Activated CD8-positive, alpha-beta T cell treated with anti-CD3 and anti-CD28 coated beads, Interleukin-2, amount 10 ng/mL, durations not matched to agents 7 days and 5 days (primary cell): ENCODE measurements around the gene SLC7A9. TPM values are rescaled to one million over a fixed set of nuclear protein-coding genes. Genes with fewer than 3 reads are reported as not detected.
"Not testable (repeated sequence)": the region's sequence is repeated elsewhere in the genome, so short reads cannot be mapped to it uniquely, and the experiment has no call there.

ENCODE experiments used
- ATAC-seq: fragments of 150-1000 bp; cut with Tn5 transposase; one replicate; pipeline ENCODE4 v1.10.0; 2021; ENCODE audit warnings: moderate library complexity
- CTCF ChIA-PET: fragments of 350-600 bp; sonication (Branson Sonifier 250); formaldehyde crosslinking; loops from one replicate; lab custom pipeline; 2021; ENCODE audit warnings: antibody characterized with exemption; lab: Charles Lee
- POLR2A ChIA-PET: fragments of 350-600 bp; sonication (Branson Sonifier 250); formaldehyde crosslinking; loops from one replicate; lab custom pipeline; 2021; ENCODE audit warnings: antibody characterized with exemption; lab: Charles Lee
- DNase-seq: peaks from one replicate; pipeline ENCODE4 v3.0.0-alpha.2; 2020
- H3K27ac Mint-ChIP-seq: one replicate; pipeline ENCODE4 v1.8.0; 2021; ENCODE audit warnings: mild to moderate bottlenecking, mixed read lengths
- H3K27me3 Mint-ChIP-seq: one replicate; pipeline ENCODE4 v1.8.0; 2021; ENCODE audit warnings: low read depth, mixed read lengths
- H3K36me3 Mint-ChIP-seq: one replicate; pipeline ENCODE4 v1.8.0; 2021; ENCODE audit warnings: low read depth, mixed read lengths
- H3K4me1 Mint-ChIP-seq: one replicate; pipeline ENCODE4 v1.8.0; 2021; ENCODE audit warnings: low read depth, mixed read lengths
- H3K4me3 Mint-ChIP-seq: one replicate; pipeline ENCODE4 v1.8.0; 2021; ENCODE audit warnings: mild to moderate bottlenecking, mixed read lengths
- H3K9me3 Mint-ChIP-seq: one replicate; pipeline ENCODE4 v1.8.0; 2022; ENCODE audit warnings: mixed read lengths; ENCODE audit not compliant: insufficient read depth
- total RNA-seq, 2 experiments: library from RNA; stranded (reverse); gene quantifications; one replicate each; pipeline ENCODE4 v1.2.3, GENCODE V29; 2021

The SLC7A9 gene
- total RNA-seq, 2 experiments from 2014 or later: 0.10 to 0.58 TPM

GRCh38 chr19:32901504-32902161 lies 32.1 kb upstream of the SLC7A9 start:
- peaks cover 16% of the 10 kb centered on the region for H3K36me3 Mint-ChIP-seq
- POLR2A ChIA-PET: interaction anchor here (0.7 kb wide), 1 partner anchor 887 kb away, joined by 4 read pairs; no protein-coding TSS in a partner anchor
- CTCF ChIA-PET: no interaction called here
- ATAC-seq (no peak), DNase-seq (no peak)
- no peaks in the 10 kb centered on the region for H3K4me1 Mint-ChIP-seq
- no peaks in the 10 kb centered on the region for H3K9me3 Mint-ChIP-seq
- no peak overlapping the region for H3K4me3 Mint-ChIP-seq
- H3K27ac Mint-ChIP-seq: no peak overlapping the region
- H3K27me3 Mint-ChIP-seq: no peaks in the 10 kb centered on the region

- Mint-ChIP-seq H3K36me3 (peaks cover 28% of the 10 kb centered on the region), H3K27ac (no peak overlapping the region), H3K4me3 (no peak overlapping the region), H3K27me3 (no peaks in the 10 kb centered on the region), H3K4me1 (peaks cover 4% of the 10 kb centered on the region), H3K9me3 (peaks cover 17% of the 10 kb centered on the region)
- DNase-seq: no peak
- POLR2A ChIA-PET: no interaction called here
- no peak for ATAC-seq
- CTCF ChIA-PET: no interaction called here
These were observed 27.1 kb upstream of the SLC7A9 start for GRCh38 chr19:32896516-32897214.

DNA sequence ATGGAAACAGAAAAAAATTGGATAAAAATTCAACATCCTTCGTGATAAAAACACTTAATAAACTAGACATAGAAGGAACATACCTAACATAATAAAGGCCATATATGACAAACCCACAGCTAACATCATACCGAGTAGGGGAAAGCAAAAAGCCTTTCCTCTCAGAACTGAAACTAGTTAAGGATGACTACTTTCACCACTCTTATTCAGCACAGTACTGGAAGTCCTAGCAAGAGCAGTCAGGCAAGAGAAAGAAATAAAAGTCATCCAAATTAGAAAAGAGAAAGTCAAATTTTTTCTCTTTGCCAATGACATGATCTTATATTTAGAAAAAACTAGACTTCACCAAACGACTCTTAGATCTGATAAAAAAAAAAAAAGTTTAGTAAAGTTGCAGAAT lies 25.8 kb upstream of the SLC7A9 start:
- CTCF ChIA-PET: no interaction called here
- H3K4me1 Mint-ChIP-seq: peaks cover 4% of the 10 kb centered on the region

DNA sequence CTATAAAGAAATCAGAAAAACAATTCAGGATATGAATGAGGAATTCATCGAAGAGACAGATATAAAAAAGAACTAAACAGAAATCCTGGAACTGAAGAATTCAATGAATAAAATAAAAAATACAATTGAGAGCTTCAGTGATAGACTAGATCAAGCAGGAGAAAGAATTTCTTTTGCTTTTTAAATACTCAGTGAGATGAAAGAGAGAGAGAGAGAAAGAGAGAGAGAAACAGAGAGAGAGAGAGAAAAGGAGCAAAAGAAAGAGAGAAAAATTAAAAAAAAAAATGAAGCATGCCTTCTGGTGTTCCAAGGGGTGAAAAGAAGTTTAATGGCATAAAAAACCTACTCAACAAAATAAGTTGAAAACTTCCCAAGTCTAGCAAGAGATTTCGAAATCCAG lies 22.0 kb upstream of the SLC7A9 start:
- Mint-ChIP-seq H3K9me3 (peaks cover 23% of the 10 kb centered on the region), H3K4me1 (peaks cover 4% of the 10 kb centered on the region), H3K4me3 (no peak overlapping the region), H3K36me3 (peaks cover 23% of the 10 kb centered on the region), H3K27ac (no peak overlapping the region), H3K27me3 (no peaks in the 10 kb centered on the region)
- POLR2A ChIA-PET: no interaction called here
- ATAC-seq (no peak), DNase-seq (no peak)
- CTCF ChIA-PET: no interaction called here

More for the DNA sequence above, 25.8 kb upstream of the SLC7A9 start:
- Mint-ChIP-seq H3K36me3 (peaks cover 32% of the 10 kb centered on the region), H3K9me3 (peaks cover 23% of the 10 kb centered on the region), H3K4me3 (no peak overlapping the region), H3K27ac (no peak overlapping the region), H3K27me3 (no peaks in the 10 kb centered on the region)
- DNase-seq (no peak), ATAC-seq (no peak)
- POLR2A ChIA-PET: no interaction called here

GRCh38 chr19:32890841-32891240 lies 21.3 kb upstream of the SLC7A9 start:
- Mint-ChIP-seq H3K4me3 (no peak overlapping the region), H3K36me3 (peaks cover 23% of the 10 kb centered on the region), H3K9me3 (peaks cover 23% of the 10 kb centered on the region), H3K4me1 (peaks cover 4% of the 10 kb centered on the region), H3K27me3 (no peaks in the 10 kb centered on the region), H3K27ac (no peak overlapping the region)
- CTCF ChIA-PET: no interaction called here
- DNase-seq (no peak), ATAC-seq (no peak)
- POLR2A ChIA-PET: no interaction called here

DNA sequence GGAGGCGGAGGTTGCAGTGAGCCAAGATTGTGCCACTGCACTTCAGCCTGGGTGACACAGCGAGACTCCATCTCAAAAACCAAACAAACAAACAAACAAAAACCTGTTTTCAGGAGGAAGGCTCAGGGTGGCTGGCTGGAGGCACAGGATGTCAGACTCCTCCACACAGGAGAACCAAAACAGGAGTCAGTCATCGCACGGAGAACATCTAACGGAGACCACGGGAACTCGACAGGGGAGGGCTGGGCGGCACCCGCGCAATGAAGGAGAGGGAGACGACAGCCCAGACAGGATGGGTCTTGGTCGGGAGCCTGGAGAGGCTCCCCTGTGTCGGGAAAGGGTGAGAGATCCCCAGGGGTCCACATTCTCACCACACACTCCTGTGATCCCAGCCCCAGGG lies 20.8 kb upstream of the SLC7A9 start:
- Mint-ChIP-seq H3K27me3 (no peaks in the 10 kb centered on the region), H3K27ac (no peak overlapping the region), H3K9me3 (peaks cover 23% of the 10 kb centered on the region), H3K4me1 (peaks cover 3% of the 10 kb centered on the region), H3K36me3 (peaks cover 22% of the 10 kb centered on the region), H3K4me3 (no peak overlapping the region)
- ATAC-seq (no peak), DNase-seq (no peak)
- CTCF ChIA-PET: no interaction called here
- POLR2A ChIA-PET: no interaction called here

GRCh38 chr19:32889137-32889934 lies 19.8 kb upstream of the SLC7A9 start:
- ATAC-seq (no peak), DNase-seq (no peak)
- Mint-ChIP-seq H3K9me3 (peaks cover 23% of the 10 kb centered on the region), H3K4me3 (no peak overlapping the region), H3K4me1 (no peaks in the 10 kb centered on the region), H3K36me3 (peaks cover 21% of the 10 kb centered on the region), H3K27me3 (no peaks in the 10 kb centered on the region), H3K27ac (no peak overlapping the region)
- ChIA-PET CTCF (no interaction called here), POLR2A (no interaction called here)

DNA sequence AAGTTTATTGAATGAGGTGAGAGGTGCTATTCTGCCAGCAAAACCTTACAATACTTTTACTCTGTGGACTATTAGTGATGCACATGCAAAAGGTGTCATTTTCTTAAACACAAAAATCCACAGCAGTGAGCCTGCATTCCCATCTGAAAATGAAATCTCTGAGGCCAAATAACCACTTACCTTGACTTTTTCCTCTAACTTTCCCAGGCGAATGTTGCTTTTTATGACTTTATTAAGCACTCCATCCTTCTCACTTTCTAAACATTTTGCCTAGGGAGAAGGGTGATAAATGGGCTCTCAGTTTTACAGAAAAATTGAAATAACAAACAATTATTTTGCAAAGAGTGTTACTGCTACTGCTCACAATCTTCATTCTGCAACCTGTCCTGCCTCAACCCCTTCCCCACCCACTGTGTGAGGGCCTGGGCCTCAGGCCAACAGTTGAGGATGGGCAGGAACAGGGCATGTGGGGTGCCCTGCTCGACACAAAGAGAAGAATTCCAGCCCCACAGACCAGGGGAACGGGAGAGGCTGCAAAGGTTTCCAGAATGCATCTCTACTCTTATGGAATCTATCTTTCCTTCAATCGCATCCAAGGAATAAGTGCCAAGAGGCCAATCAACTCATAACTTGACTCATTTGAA lies 18.1 kb upstream of the SLC7A9 start:
- no peak overlapping the region for H3K27ac Mint-ChIP-seq
- no peak for DNase-seq
- no peaks in the 10 kb centered on the region for H3K27me3 Mint-ChIP-seq
- no peak for ATAC-seq
- ChIA-PET POLR2A (no interaction called here), CTCF (no interaction called here)
- no peak overlapping the region for H3K4me3 Mint-ChIP-seq
- no peaks in the 10 kb centered on the region for H3K4me1 Mint-ChIP-seq
- H3K9me3 Mint-ChIP-seq: peaks cover 15% of the 10 kb centered on the region
- H3K36me3 Mint-ChIP-seq: peaks cover 14% of the 10 kb centered on the region

- H3K27ac Mint-ChIP-seq: no peak overlapping the region
- H3K4me3 Mint-ChIP-seq: no peak overlapping the region
- H3K27me3 Mint-ChIP-seq: no peaks in the 10 kb centered on the region
- ChIA-PET CTCF (no interaction called here), POLR2A (no interaction called here)
- H3K4me1 Mint-ChIP-seq: no peaks in the 10 kb centered on the region
- peaks cover 4% of the 10 kb centered on the region for H3K36me3 Mint-ChIP-seq
- peaks cover 2% of the 10 kb centered on the region for H3K9me3 Mint-ChIP-seq
- ATAC-seq (no peak), DNase-seq (no peak)
These were observed 16.7 kb upstream of the SLC7A9 start for GRCh38 chr19:32886241-32886640.

GRCh38 chr19:32885255-32885654 lies 15.7 kb upstream of the SLC7A9 start:
- DNase-seq, H3K27me3 Mint-ChIP-seq, ATAC-seq, POLR2A ChIA-PET, H3K4me3 Mint-ChIP-seq, CTCF ChIA-PET, H3K4me1 Mint-ChIP-seq, H3K9me3 Mint-ChIP-seq, H3K36me3 Mint-ChIP-seq, H3K27ac Mint-ChIP-seq: not testable (repeated sequence)

DNA sequence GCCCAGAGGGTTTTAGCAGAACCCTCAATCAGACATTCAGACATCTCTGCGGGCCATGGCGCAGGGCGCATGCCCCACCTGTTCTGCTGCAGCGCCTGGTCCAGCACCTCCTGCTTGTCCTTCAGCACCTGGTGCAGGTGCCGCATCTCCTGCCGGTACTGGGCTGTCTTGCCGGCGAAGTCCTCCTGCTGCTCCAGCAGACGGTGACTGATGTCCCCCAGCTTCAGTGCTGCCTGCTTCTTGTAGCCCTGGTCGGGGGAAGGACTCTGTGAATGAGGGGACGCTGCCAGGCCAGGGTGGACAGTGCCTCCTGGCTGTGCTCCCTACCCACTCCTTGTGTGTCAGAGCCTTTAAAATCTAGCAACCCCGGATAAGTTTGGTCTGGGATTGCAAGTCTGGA lies 12.2 kb upstream of the SLC7A9 start:
- Mint-ChIP-seq H3K4me1 (no peaks in the 10 kb centered on the region), H3K36me3 (no peaks in the 10 kb centered on the region), H3K27ac (no peak overlapping the region), H3K4me3 (no peak overlapping the region), H3K27me3 (no peaks in the 10 kb centered on the region), H3K9me3 (no peaks in the 10 kb centered on the region)
- ATAC-seq (no peak), DNase-seq (no peak)
- ChIA-PET POLR2A (no interaction called here), CTCF (no interaction called here)

DNA sequence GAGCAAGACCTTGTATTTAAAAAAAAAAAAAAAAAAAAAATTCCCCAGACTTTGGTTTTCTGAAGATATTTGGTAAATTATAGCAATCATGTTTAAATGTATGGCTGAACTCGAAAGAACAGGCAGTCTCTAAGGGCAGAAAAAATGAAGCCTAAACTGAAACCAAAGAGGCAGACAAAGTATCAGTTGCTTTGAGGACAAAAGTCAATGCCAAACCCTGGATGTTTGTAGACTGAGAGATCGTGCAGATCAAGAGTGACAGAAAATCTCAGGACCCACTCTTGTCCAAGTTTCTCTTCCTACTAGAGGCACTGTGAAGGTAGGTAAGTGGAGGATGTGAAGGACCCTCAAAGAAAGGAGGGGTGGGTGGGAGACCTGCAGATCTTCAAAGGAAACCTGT lies 11.1 kb upstream of the SLC7A9 start:
- no peak overlapping the region for H3K4me3 Mint-ChIP-seq
- ATAC-seq (no peak), DNase-seq (no peak)
- H3K4me1 Mint-ChIP-seq: peaks cover 6% of the 10 kb centered on the region
- no peaks in the 10 kb centered on the region for H3K9me3 Mint-ChIP-seq
- CTCF ChIA-PET: no interaction called here
- H3K36me3 Mint-ChIP-seq: no peaks in the 10 kb centered on the region
- POLR2A ChIA-PET: no interaction called here
- H3K27ac Mint-ChIP-seq: no peak overlapping the region
- H3K27me3 Mint-ChIP-seq: no peaks in the 10 kb centered on the region
